RWPE2 (cell line): ENCODE results near the gene NAGA.
A peak's percentile ranks its signal among the peaks of the same experiment; 100 is the strongest.

Source experiments
- ATAC-seq: fragments of 200-7000 bp; cut with Tn5 transposase; 3 replicates; pipeline ENCODE4 v1.9.1; 2021; ENCODE audit warnings: low read depth
- DNase-seq: peaks from one replicate; pipeline ENCODE4 v3.0.0-alpha.2; 2020; ENCODE audit warnings: low spot score
- H3K27ac ChIP-seq: fragments of 450-650 bp; 2 replicates; pipeline ENCODE4 v1.5.1; 2017; ENCODE audit warnings: mild to moderate bottlenecking; ENCODE audit not compliant: poor library complexity, severe bottlenecking
- H3K27me3 ChIP-seq: fragments of 250-450 bp; sonication (Bioruptor Pico); 2 replicates; pipeline ENCODE4 v1.5.1; 2021; ENCODE audit warnings: mild to moderate bottlenecking, moderate library complexity; ENCODE audit not compliant: insufficient read depth, poor library complexity, severe bottlenecking
- H3K36me3 ChIP-seq: fragments of 250-450 bp; sonication (Bioruptor Pico); 2 replicates; pipeline ENCODE4 v1.5.1; 2020; ENCODE audit warnings: low read depth, mild to moderate bottlenecking, moderate library complexity
- H3K4me1 ChIP-seq: fragments of 250-450 bp; sonication (Bioruptor Pico); 2 replicates; pipeline ENCODE4 v1.5.1; 2021; ENCODE audit warnings: mild to moderate bottlenecking, moderate library complexity; ENCODE audit not compliant: insufficient read depth, poor library complexity, severe bottlenecking
- H3K4me3 ChIP-seq: fragments of 250-450 bp; sonication (Bioruptor Pico); 2 replicates; pipeline ENCODE4 v1.5.1; 2021; ENCODE audit warnings: mild to moderate bottlenecking, moderate library complexity; ENCODE audit not compliant: severe bottlenecking
- H3K9me3 ChIP-seq: fragments of 250-450 bp; sonication (Bioruptor Pico); 2 replicates; pipeline ENCODE4 v1.5.1; 2021; ENCODE audit warnings: mild to moderate bottlenecking, moderate library complexity; ENCODE audit not compliant: severe bottlenecking
- CTCF ChIP-seq: fragments of 450-650 bp; IDR thresholded peaks from one replicate; pipeline ENCODE4 v1.5.1; 2017; ENCODE audit warnings: mild to moderate bottlenecking, moderate library complexity; ENCODE audit not compliant: poor library complexity, severe bottlenecking

NAGA gene

GRCh38 chr22:42069801-42070516 is 653 bp downstream of the NAGA start:
- DNase-seq (no peak), ATAC-seq (peak; percentile 22)
- H3K36me3 ChIP-seq: peaks cover 3% of the 10 kb centered on the region
- peak overlapping the region; percentile 39 for H3K27ac ChIP-seq
- no peaks in the 10 kb centered on the region for H3K9me3 ChIP-seq
- H3K4me3 ChIP-seq: peak overlapping the region; percentile 57
- TF ChIP-seq CTCF: no peak
- H3K27me3 ChIP-seq: no peaks in the 10 kb centered on the region
- H3K4me1 ChIP-seq: peaks cover 5% of the 10 kb centered on the region

GRCh38 chr22:42068291-42068690 is 2.3 kb downstream of the NAGA start:
- Histone ChIP-seq H3K27ac (no peak overlapping the region), H3K27me3 (no peaks in the 10 kb centered on the region), H3K36me3 (peaks cover 3% of the 10 kb centered on the region), H3K4me3 (no peak overlapping the region), H3K9me3 (no peaks in the 10 kb centered on the region), H3K4me1 (peaks cover 5% of the 10 kb centered on the region)
- ATAC-seq (no peak), DNase-seq (no peak)
- TF ChIP-seq CTCF: no peak

GRCh38 chr22:42067671-42068251 is 2.9 kb downstream of the NAGA start:
- Histone ChIP-seq H3K27me3 (no peaks in the 10 kb centered on the region), H3K27ac (no peak overlapping the region), H3K9me3 (no peaks in the 10 kb centered on the region), H3K4me1 (peaks cover 5% of the 10 kb centered on the region), H3K36me3 (peaks cover 3% of the 10 kb centered on the region), H3K4me3 (no peak overlapping the region)
- ATAC-seq (no peak), DNase-seq (no peak)
- TF ChIP-seq CTCF: no peak

GRCh38 chr22:42066937-42067336 is 3.7 kb downstream of the NAGA start:
- H3K4me1 ChIP-seq: peaks cover 5% of the 10 kb centered on the region
- H3K9me3 ChIP-seq: no peaks in the 10 kb centered on the region
- H3K4me3 ChIP-seq: no peak overlapping the region
- H3K27me3 ChIP-seq: no peaks in the 10 kb centered on the region
- DNase-seq: no peak
- TF ChIP-seq CTCF: no peak
- H3K27ac ChIP-seq: no peak overlapping the region
- no peak for ATAC-seq
- H3K36me3 ChIP-seq: peaks cover 3% of the 10 kb centered on the region
